Heart right ventricle (tissue), 16 donors: Measurements from ENCODE around the gene ARF6. TPM values are rescaled to one million over a fixed set of nuclear protein-coding genes. Genes with fewer than 3 reads are reported as not detected.

Source experiments
- ATAC-seq, 8 donors: fragments of 200-7000 bp; cut with Tn5 transposase; one replicate each; pipeline ENCODE4 v1.9.1; 2020; ENCODE audit warnings: mild to moderate bottlenecking in 8 of 8, moderate library complexity in 8 of 8, moderate number of reproducible peaks in 1 of 8
- DNase-seq, 2 donors: peaks; one replicate each; pipeline ENCODE4 v3.0.0-alpha.2; 2020
- H3K27ac ChIP-seq, 10 donors: fragments of 200-600 bp; sonication (generic) in 2 of 10; one replicate each; pipeline versions ENCODE4 v1.5.0 to v1.8.0; 2020 to 2022; ENCODE audit warnings: mild to moderate bottlenecking in 3 of 10
- H3K27me3 ChIP-seq, 7 donors: fragments of 200-600 bp; one replicate each; pipeline ENCODE4 v1.8.0; 2021 to 2022; ENCODE audit warnings: mild to moderate bottlenecking in 2 of 7
- H3K36me3 ChIP-seq, 9 donors: fragments of 200-600 bp; sonication (generic) in 1 of 9; one replicate each; pipeline versions ENCODE4 v1.5.0 to v1.8.0; 2020 to 2022; ENCODE audit warnings: mild to moderate bottlenecking in 2 of 9
- H3K4me1 ChIP-seq, 9 donors: fragments of 200-600 bp; sonication (generic) in 1 of 9; one replicate each; pipeline versions ENCODE4 v1.5.0 to v1.8.0; 2020 to 2022; ENCODE audit warnings: mild to moderate bottlenecking in 4 of 9
- H3K4me3 ChIP-seq, 10 donors: fragments of 200-600 bp; sonication (generic) in 2 of 10; one replicate each; pipeline versions ENCODE4 v1.5.0 to v1.8.0; 2020 to 2022; ENCODE audit warnings: mild to moderate bottlenecking in 7 of 10, moderate library complexity in 2 of 10
- H3K9me3 ChIP-seq, 11 donors: fragments of 200-600 bp in 10 of 11; sonication (generic) in 2 of 11; one replicate each; pipeline versions ENCODE4 v1.5.0 to v1.8.0; 2013 to 2022; ENCODE audit warnings: mild to moderate bottlenecking in 2 of 11, control low read depth in 1 of 11, moderate library complexity in 1 of 11
- CTCF ChIP-seq, 9 donors: fragments of 200-600 bp; sonication (generic) in 2 of 9; IDR thresholded peaks; one replicate each; pipeline versions ENCODE4 v1.5.0 to v1.8.0; 2021 to 2022; ENCODE audit warnings: antibody characterized with exemption in 9 of 9, mild to moderate bottlenecking in 5 of 9, moderate library complexity in 1 of 9
- WGBS, 2 donors: extraction: QIAGEN DNeasy Blood & Tissue Kit; methylation state at CpG; one replicate each; pipeline ENCODE4 v1.1.7; 2013; ENCODE audit warnings: inconsistent platforms in 1 of 2; 5-methylcytosine and 5-hydroxymethylcytosine counted together
- intact Hi-C, 10 donors: fragments of 100-400 bp; cut with DNase I; formaldehyde crosslinking; loops; one replicate each; pipeline versions ENCODE4 v1.11.1 to v1.14.2; 2022
- polyA plus RNA-seq, 2 donors: library from polyadenylated mRNA; stranded (reverse); fragments of 200-250 nt; gene quantifications; one replicate each; pipeline ENCODE4 v1.2.3, GENCODE V29; 2013
- total RNA-seq, 10 donors: library from RNA; stranded (reverse); fragmentation: NEBNext Ultra II Directional in 3 of 10; extraction: Animal tissue kit (Norgen Biotek cat#: 25700) in 3 of 10; gene quantifications; one replicate each; pipeline versions ENCODE4 v1.2.1 to v1.2.4, GENCODE V29; 2021 to 2023
- donor health status: Arrhythmogenic right ventricular cardiomyopathy.
- donor health status: ischemic (EF 13 %, LVEDD 7.1; RV severe dilation, severe dysfunction).
- donor health status: healthy with polysubstance abuse.
- donor health status: DM: no; HTN: yes; CAD: no.
- donor health status: DM: no; HTN: no; CAD: no.
- donor health status: ischemic (EF 25% LVEDD 6.9; RV normal size, moderate dysfunction).
- donor health status: ischemic (EF 25% LVEDD 5.7; RV mildly dilated, moderate dysfunction).
- donor health status: healthy.
- donor health status: DM: yes; HTN: yes; CAD: no.
- donor health status: Ischemic cardiomyopathy.
- donor health status: ischemic (EF 35%, LVEDD 5.7; RV mildly dilated, moderate dysfunction).
- donor health status: nonischemic (EF 11% LVEDD 7.7; RV severe dilation, severe dysfunction).
- donor health status: DM: yes; HTN: yes; CAD: no.
- donor health status: PGD.
- donor health status: ischemic (EF 29% LVEDD 5.4; RV normal size, mild dysfunction).
- donor health status: nonischemic (EF 23%, LVEDD 6.1; RV moderate dilation, normal function).

Gene ARF6
- total and polyA plus RNA-seq, 12 donors, result 11.0 to 40.5 (median 24.1) TPM

- no peak for TF ChIP-seq CTCF (IDR thresholded peaks at IDR 0.05)
- WGBS, 2 donors, result 90 to 97% methylated on average over 4 of the region's 4 CpGs
Measured at GRCh38 chr14:49881350-49882001, 11.4 kb upstream of the ARF6 start.

GRCh38 chr14:49882826-49883694 lies 9.8 kb upstream of the ARF6 start:
- ATAC-seq (no peak), DNase-seq (no peak)
- no peaks in the 10 kb centered on the region for H3K9me3 ChIP-seq
- intact Hi-C loops, result loop anchor here in 3 of 10 donors (5.0 to 10.0 kb wide), 3 partner anchors 122 to 222 kb away; no protein-coding TSS in a partner anchor
- H3K36me3 ChIP-seq, result no peaks in the 10 kb centered on the region
- no peaks in the 10 kb centered on the region for H3K27me3 ChIP-seq
- peak overlapping the region in 1 of 10 donors; percentile 3 for H3K27ac ChIP-seq
- no peak for TF ChIP-seq CTCF (IDR thresholded peaks at IDR 0.05)
- no peak overlapping the region for H3K4me3 ChIP-seq
- 88 to 89% methylated on average over 18 of the region's 18 CpGs for WGBS, 2 donors
- H3K4me1 ChIP-seq, result peaks cover 0 to 17% (median 0%) of the 10 kb centered on the region in 9 donors

More at GRCh38 chr14:49881350-49882001, 11.4 kb upstream of the ARF6 start:
- no peaks in the 10 kb centered on the region for H3K9me3 ChIP-seq
- intact Hi-C loops, result loop anchor here in 3 of 10 donors (5.0 to 10.0 kb wide), 3 partner anchors 123 to 223 kb away; no protein-coding TSS in a partner anchor
- no peak overlapping the region for H3K27ac ChIP-seq
- no peak overlapping the region for H3K4me3 ChIP-seq
- ATAC-seq (no peak), DNase-seq (no peak)
- H3K36me3 ChIP-seq, result no peaks in the 10 kb centered on the region
- no peaks in the 10 kb centered on the region for H3K27me3 ChIP-seq
- H3K4me1 ChIP-seq, result peaks cover 0 to 17% (median 0%) of the 10 kb centered on the region in 9 donors

GRCh38 chr14:49886523-49886922 lies 6.4 kb upstream of the ARF6 start:
- no peak overlapping the region for H3K4me3 ChIP-seq
- no peak for ATAC-seq
- intact Hi-C loops, result loop anchor here in 2 of 10 donors (10.0 kb wide), 2 partner anchors 118 to 218 kb away; no protein-coding TSS in a partner anchor
- TF ChIP-seq CTCF (IDR thresholded peaks at IDR 0.05), result no peak
- no peak overlapping the region for H3K27ac ChIP-seq
- no peaks in the 10 kb centered on the region for H3K27me3 ChIP-seq
- WGBS, 2 donors, result 94 to 95% methylated on average over 12 of the region's 12 CpGs
- DNase-seq, result no peak
- H3K4me1 ChIP-seq, result peaks cover 0 to 3% (median 0%) of the 10 kb centered on the region in 9 donors
- no peaks in the 10 kb centered on the region for H3K36me3 ChIP-seq
- no peaks in the 10 kb centered on the region for H3K9me3 ChIP-seq

GRCh38 chr14:49888293-49888692 lies 4.6 kb upstream of the ARF6 start:
- no peak overlapping the region for H3K27ac ChIP-seq
- 79 to 83% methylated on average over 2 of the region's 2 CpGs for WGBS, 2 donors
- H3K4me1 ChIP-seq, result peaks cover 0 to 11% (median 6%) of the 10 kb centered on the region in 9 donors
- TF ChIP-seq CTCF (IDR thresholded peaks at IDR 0.05), result no peak
- no peak overlapping the region for H3K4me3 ChIP-seq
- H3K9me3 ChIP-seq, result no peaks in the 10 kb centered on the region
- no peaks in the 10 kb centered on the region for H3K27me3 ChIP-seq
- ATAC-seq (no peak), DNase-seq (no peak)
- intact Hi-C loops, result loop anchor here in 2 of 10 donors (10.0 kb wide), 2 partner anchors 117 to 217 kb away; no protein-coding TSS in a partner anchor
- no peaks in the 10 kb centered on the region for H3K36me3 ChIP-seq
